Liver (tissue), 9 donors: ENCODE measurements around the gene TEX36. TPM values are rescaled to one million over a fixed set of nuclear protein-coding genes. Genes with fewer than 3 reads are reported as not detected.

Source experiments
- DNase-seq: peaks from one replicate; pipeline ENCODE4 v3.0.0-alpha.2; 2017; ENCODE audit warnings: low spot score
- H3K27ac ChIP-seq, 2 donors: one replicate each; pipeline ENCODE4 v1.7.0; 2013; ENCODE audit warnings: inconsistent platforms in 2 of 2, low read length in 2 of 2, control low read depth in 1 of 2, low read depth in 1 of 2, mild to moderate bottlenecking in 1 of 2
- H3K27me3 ChIP-seq, 4 donors: one replicate each; pipeline versions ENCODE4 v1.6.1 to v1.7.0; 2013; ENCODE audit warnings: low read length in 3 of 4, inconsistent platforms in 1 of 4, mild to moderate bottlenecking in 1 of 4, moderate library complexity in 1 of 4; ENCODE audit not compliant: control insufficient read depth in 4 of 4, insufficient read depth in 4 of 4
- H3K36me3 ChIP-seq, 4 donors: one replicate each; pipeline versions ENCODE4 v1.6.1 to v1.7.0; 2013; ENCODE audit warnings: low read length in 3 of 4, mild to moderate bottlenecking in 3 of 4, low read depth in 1 of 4, moderate library complexity in 1 of 4; ENCODE audit not compliant: control insufficient read depth in 4 of 4, insufficient read depth in 3 of 4
- H3K4me1 ChIP-seq, 4 donors: one replicate each; pipeline versions ENCODE4 v1.6.1 to v1.7.0; 2013; ENCODE audit warnings: low read length in 3 of 4, mild to moderate bottlenecking in 3 of 4, moderate library complexity in 1 of 4; ENCODE audit not compliant: control insufficient read depth in 4 of 4, insufficient read depth in 4 of 4
- H3K4me3 ChIP-seq, 3 donors: one replicate each; pipeline versions ENCODE4 v1.6.1 to v1.7.0; 2013; ENCODE audit warnings: low read length in 3 of 3, control low read depth in 1 of 3, low read depth in 1 of 3, mild to moderate bottlenecking in 1 of 3
- H3K9ac ChIP-seq, 2 donors: one replicate each; pipeline ENCODE4 v1.7.0; 2013; ENCODE audit warnings: low read length in 2 of 2, mild to moderate bottlenecking in 2 of 2, moderate library complexity in 2 of 2, control low read depth in 1 of 2, low read depth in 1 of 2
- H3K9me3 ChIP-seq, 4 donors: one replicate each; pipeline versions ENCODE4 v1.6.1 to v1.7.0; 2013; ENCODE audit warnings: low read length in 3 of 4; ENCODE audit not compliant: control insufficient read depth in 4 of 4
- EGR1 ChIP-seq, 2 donors: IDR thresholded peaks; 2 replicates each; pipeline ENCODE4 v1.6.1; 2016 to 2018; ENCODE audit warnings: antibody characterized with exemption in 2 of 2, low read depth in 2 of 2
- FOXA1 ChIP-seq: IDR thresholded peaks from 2 replicates; pipeline ENCODE4 v1.6.1; 2016; ENCODE audit warnings: antibody characterized with exemption
- FOXA2 ChIP-seq: IDR thresholded peaks from 2 replicates; pipeline ENCODE4 v1.6.1; 2016; ENCODE audit warnings: antibody characterized with exemption
- GABPA ChIP-seq, 2 donors: IDR thresholded peaks in 1 of 2; conservative IDR thresholded peaks in 1 of 2; 2 replicates each; pipeline ENCODE4 v1.6.1; 2016; ENCODE audit warnings: antibody characterized with exemption in 2 of 2, mild to moderate bottlenecking in 1 of 2, moderate library complexity in 1 of 2
- HNF4A ChIP-seq, 2 donors: conservative IDR thresholded peaks; 2 replicates each; pipeline ENCODE4 v1.6.1; 2016; ENCODE audit warnings: antibody characterized with exemption in 2 of 2, mild to moderate bottlenecking in 2 of 2
- HNF4G ChIP-seq: IDR thresholded peaks from 2 replicates; pipeline ENCODE4 v1.6.1; 2016; ENCODE audit warnings: antibody characterized with exemption
- JUND ChIP-seq, 2 donors: IDR thresholded peaks; 2 replicates each; pipeline ENCODE4 v1.6.1; 2016; ENCODE audit warnings: antibody characterized with exemption in 2 of 2
- NR2F2 ChIP-seq: IDR thresholded peaks from 2 replicates; pipeline ENCODE4 v1.6.1; 2016; ENCODE audit warnings: antibody characterized with exemption
- RAD21 ChIP-seq, 2 donors: IDR thresholded peaks; 2 replicates each; pipeline ENCODE4 v1.6.1; 2016; ENCODE audit warnings: antibody characterized with exemption in 2 of 2, mild to moderate bottlenecking in 2 of 2
- RXRA ChIP-seq, 2 donors: IDR thresholded peaks; 2 replicates each; pipeline ENCODE4 v1.6.1; 2017 to 2018; ENCODE audit warnings: antibody characterized with exemption in 2 of 2, mild to moderate bottlenecking in 1 of 2
- SP1 ChIP-seq: IDR thresholded peaks from 2 replicates; pipeline ENCODE4 v1.6.1; 2018; ENCODE audit warnings: antibody characterized with exemption, mild to moderate bottlenecking
- TAF1 ChIP-seq: conservative IDR thresholded peaks from 2 replicates; pipeline ENCODE4 v1.6.1; 2016; ENCODE audit warnings: antibody characterized with exemption, mild to moderate bottlenecking
- YY1 ChIP-seq: IDR thresholded peaks from 2 replicates; pipeline ENCODE4 v1.6.1; 2016; ENCODE audit warnings: antibody characterized with exemption, mild to moderate bottlenecking
- WGBS: extraction: QIAGEN DNeasy Blood & Tissue Kit; methylation state at CpG from one replicate; pipeline ENCODE4 v1.1.7; 2013; 5-methylcytosine and 5-hydroxymethylcytosine counted together
- polyA plus RNA-seq, 2 donors: library from polyadenylated mRNA; stranded (reverse) in 1 of 2; unstranded in 1 of 2; fragments of 200-250 nt in 1 of 2; fragments of >200 nt in 1 of 2; fragmentation: Nextera tagmentation in 1 of 2; extraction: Ambion mirVana in 1 of 2; gene quantifications; one replicate each; pipeline versions ENCODE4 v1.2.1 to v1.2.3, GENCODE V29; 2013 to 2015
- total RNA-seq, 2 donors: library from RNA; depleted of rRNA; stranded (reverse); fragments of >200 nt; gene quantifications; one replicate each; pipeline ENCODE4 v1.2.3, GENCODE V29; 2014
- TF ChIP-seq, protein P1 (sequence below): IDR thresholded peaks from 2 replicates; pipeline ENCODE4 v1.6.1; 2016; ENCODE audit warnings: antibody characterized with exemption
- TF ChIP-seq, protein P2 (sequence below): IDR thresholded peaks from 2 replicates; pipeline ENCODE4 v1.6.1; 2016; ENCODE audit warnings: antibody characterized with exemption, mild to moderate bottlenecking
- TF ChIP-seq, protein P3 (sequence below): IDR thresholded peaks from 2 replicates; pipeline ENCODE4 v1.6.1; 2016; ENCODE audit warnings: antibody characterized with exemption
- TF ChIP-seq, protein P4 (sequence below): IDR thresholded peaks from 2 replicates; pipeline ENCODE4 v1.6.1; 2016; ENCODE audit warnings: antibody characterized with exemption
- TF ChIP-seq, protein P5 (sequence below): fragments of 150-350 bp; IDR thresholded peaks from 2 replicates; pipeline ENCODE4 v1.5.1; 2017; ENCODE audit warnings: improper control_type of control experiment, low read depth, low read length; ENCODE audit not compliant: missing input control
- donor health status: healthy.
- donor health status: healthy.
- donor health status: healthy.
- donor health status: healthy.
- donor health status: healthy.

TEX36 gene
- total and polyA plus RNA-seq, 4 donors, result not detected

DNA sequence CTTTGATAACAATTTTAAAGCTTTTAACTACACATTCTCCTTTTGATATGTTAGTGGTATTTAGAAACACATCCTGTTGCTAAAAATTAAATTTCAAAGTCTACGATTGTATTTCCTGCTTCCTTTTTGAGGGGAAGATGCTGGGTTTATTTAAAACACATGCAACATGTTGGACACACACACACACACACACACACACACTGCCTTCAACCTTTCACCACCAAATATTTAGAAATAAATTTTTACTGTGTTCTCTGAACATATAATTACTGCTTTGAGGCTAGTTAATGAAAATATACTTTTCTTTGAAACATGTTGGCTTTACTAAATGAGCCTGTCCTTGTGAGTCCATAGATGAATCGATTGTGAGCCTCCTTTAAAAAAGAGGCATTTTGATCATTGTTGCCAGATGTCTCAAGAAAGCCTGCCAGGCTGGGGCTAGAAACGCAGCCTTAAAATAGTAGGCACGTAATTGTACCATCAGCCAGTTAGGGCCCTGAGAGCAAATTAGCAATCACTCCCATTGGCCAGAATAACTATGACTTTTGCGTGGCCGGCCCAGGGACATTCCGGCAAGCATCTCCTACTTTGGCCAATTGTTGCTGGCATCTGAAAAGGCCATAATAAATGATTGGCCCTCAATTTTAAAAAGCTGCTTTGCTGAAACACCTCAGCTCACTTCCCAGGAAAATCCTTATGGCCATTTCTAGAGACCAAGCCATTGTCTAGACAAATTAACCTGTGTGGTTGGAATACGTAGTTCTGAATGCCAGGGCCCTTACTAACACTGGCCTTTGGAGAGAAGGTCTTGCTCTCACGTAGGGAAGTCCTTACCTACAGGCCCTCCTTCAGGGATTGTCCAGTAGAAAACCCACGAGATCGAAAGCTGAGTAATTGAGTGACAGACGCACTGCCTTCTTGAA is 9.9 kb upstream of the TEX36 start:
- Histone ChIP-seq H3K36me3 (no peaks in the 10 kb centered on the region), H3K27me3 (peaks cover 0 to 3% (median 0%) of the 10 kb centered on the region in 4 donors), H3K4me3 (no peak overlapping the region), H3K9ac (no peak overlapping the region), H3K9me3 (no peaks in the 10 kb centered on the region), H3K27ac (no peak overlapping the region), H3K4me1 (no peaks in the 10 kb centered on the region)
- TF ChIP-seq, protein P1, sequence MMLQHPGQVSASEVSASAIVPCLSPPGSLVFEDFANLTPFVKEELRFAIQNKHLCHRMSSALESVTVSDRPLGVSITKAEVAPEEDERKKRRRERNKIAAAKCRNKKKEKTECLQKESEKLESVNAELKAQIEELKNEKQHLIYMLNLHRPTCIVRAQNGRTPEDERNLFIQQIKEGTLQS, result no peak
- TF ChIP-seq, protein P2, sequence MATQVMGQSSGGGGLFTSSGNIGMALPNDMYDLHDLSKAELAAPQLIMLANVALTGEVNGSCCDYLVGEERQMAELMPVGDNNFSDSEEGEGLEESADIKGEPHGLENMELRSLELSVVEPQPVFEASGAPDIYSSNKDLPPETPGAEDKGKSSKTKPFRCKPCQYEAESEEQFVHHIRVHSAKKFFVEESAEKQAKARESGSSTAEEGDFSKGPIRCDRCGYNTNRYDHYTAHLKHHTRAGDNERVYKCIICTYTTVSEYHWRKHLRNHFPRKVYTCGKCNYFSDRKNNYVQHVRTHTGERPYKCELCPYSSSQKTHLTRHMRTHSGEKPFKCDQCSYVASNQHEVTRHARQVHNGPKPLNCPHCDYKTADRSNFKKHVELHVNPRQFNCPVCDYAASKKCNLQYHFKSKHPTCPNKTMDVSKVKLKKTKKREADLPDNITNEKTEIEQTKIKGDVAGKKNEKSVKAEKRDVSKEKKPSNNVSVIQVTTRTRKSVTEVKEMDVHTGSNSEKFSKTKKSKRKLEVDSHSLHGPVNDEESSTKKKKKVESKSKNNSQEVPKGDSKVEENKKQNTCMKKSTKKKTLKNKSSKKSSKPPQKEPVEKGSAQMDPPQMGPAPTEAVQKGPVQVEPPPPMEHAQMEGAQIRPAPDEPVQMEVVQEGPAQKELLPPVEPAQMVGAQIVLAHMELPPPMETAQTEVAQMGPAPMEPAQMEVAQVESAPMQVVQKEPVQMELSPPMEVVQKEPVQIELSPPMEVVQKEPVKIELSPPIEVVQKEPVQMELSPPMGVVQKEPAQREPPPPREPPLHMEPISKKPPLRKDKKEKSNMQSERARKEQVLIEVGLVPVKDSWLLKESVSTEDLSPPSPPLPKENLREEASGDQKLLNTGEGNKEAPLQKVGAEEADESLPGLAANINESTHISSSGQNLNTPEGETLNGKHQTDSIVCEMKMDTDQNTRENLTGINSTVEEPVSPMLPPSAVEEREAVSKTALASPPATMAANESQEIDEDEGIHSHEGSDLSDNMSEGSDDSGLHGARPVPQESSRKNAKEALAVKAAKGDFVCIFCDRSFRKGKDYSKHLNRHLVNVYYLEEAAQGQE, result no peak
- no peak for TF ChIP-seq FOXA1
- no peak for TF ChIP-seq HNF4G
- no peak for TF ChIP-seq HNF4A (conservative IDR thresholded peaks at IDR 0.05)
- TF ChIP-seq, protein P3, sequence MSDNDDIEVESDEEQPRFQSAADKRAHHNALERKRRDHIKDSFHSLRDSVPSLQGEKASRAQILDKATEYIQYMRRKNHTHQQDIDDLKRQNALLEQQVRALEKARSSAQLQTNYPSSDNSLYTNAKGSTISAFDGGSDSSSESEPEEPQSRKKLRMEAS, result no peak
- no peak for TF ChIP-seq TAF1
- no peak for TF ChIP-seq SP1
- TF ChIP-seq YY1, result no peak
- no peak for TF ChIP-seq GABPA (IDR thresholded peaks at IDR 0.05 in 1 of 2, conservative IDR thresholded peaks at IDR 0.05 in 1 of 2)
- no peak for TF ChIP-seq RAD21 (IDR thresholded peaks at IDR 0.05)
- no peak for TF ChIP-seq EGR1 (IDR thresholded peaks at IDR 0.05; ENCODE audit: low read depth in 2 of 2)
- TF ChIP-seq, protein P4, sequence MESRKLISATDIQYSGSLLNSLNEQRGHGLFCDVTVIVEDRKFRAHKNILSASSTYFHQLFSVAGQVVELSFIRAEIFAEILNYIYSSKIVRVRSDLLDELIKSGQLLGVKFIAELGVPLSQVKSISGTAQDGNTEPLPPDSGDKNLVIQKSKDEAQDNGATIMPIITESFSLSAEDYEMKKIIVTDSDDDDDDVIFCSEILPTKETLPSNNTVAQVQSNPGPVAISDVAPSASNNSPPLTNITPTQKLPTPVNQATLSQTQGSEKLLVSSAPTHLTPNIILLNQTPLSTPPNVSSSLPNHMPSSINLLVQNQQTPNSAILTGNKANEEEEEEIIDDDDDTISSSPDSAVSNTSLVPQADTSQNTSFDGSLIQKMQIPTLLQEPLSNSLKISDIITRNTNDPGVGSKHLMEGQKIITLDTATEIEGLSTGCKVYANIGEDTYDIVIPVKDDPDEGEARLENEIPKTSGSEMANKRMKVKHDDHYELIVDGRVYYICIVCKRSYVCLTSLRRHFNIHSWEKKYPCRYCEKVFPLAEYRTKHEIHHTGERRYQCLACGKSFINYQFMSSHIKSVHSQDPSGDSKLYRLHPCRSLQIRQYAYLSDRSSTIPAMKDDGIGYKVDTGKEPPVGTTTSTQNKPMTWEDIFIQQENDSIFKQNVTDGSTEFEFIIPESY, result no peak
- TF ChIP-seq RXRA (IDR thresholded peaks at IDR 0.05), result no peak
- no peak for TF ChIP-seq JUND (IDR thresholded peaks at IDR 0.05)
- no peak for TF ChIP-seq FOXA2
- TF ChIP-seq NR2F2, result no peak
- TF ChIP-seq, protein P5, sequence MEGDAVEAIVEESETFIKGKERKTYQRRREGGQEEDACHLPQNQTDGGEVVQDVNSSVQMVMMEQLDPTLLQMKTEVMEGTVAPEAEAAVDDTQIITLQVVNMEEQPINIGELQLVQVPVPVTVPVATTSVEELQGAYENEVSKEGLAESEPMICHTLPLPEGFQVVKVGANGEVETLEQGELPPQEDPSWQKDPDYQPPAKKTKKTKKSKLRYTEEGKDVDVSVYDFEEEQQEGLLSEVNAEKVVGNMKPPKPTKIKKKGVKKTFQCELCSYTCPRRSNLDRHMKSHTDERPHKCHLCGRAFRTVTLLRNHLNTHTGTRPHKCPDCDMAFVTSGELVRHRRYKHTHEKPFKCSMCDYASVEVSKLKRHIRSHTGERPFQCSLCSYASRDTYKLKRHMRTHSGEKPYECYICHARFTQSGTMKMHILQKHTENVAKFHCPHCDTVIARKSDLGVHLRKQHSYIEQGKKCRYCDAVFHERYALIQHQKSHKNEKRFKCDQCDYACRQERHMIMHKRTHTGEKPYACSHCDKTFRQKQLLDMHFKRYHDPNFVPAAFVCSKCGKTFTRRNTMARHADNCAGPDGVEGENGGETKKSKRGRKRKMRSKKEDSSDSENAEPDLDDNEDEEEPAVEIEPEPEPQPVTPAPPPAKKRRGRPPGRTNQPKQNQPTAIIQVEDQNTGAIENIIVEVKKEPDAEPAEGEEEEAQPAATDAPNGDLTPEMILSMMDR, result no peak
- no peak for DNase-seq
- 80% methylated on average over 12 of the region's 12 CpGs for WGBS
